ENCODE data around the gene UGT2B15. TPM values are rescaled to one million over a fixed set of nuclear protein-coding genes. Genes with fewer than 3 reads are reported as not detected.
"Not testable (repeated sequence)": the region's sequence is repeated elsewhere in the genome, so short reads cannot be mapped to it uniquely, and the experiment has no call there.

UGT2B15 gene
- total RNA-seq, 1 donor from 2014 or later, result not detected

- no peak for DNase-seq (ENCODE audit: low read depth, low spot score)
- Mint-ChIP-seq H3K4me1 (no peaks in the 10 kb centered on the region), H3K27ac (ENCODE audit: unreplicated experiment) (no peak overlapping the region), H3K9me3 (peaks cover 10% of the 10 kb centered on the region), H3K27me3 (ENCODE audit: low read depth) (no peaks in the 10 kb centered on the region), H3K36me3 (ENCODE audit: low read depth) (peaks cover 7% of the 10 kb centered on the region), H3K4me3 (no peak overlapping the region)
- TF ChIP-seq CTCF (conservative IDR thresholded peaks at IDR 0.05), result no peak
Observed at GRCh38 chr4:68673143-68673542, 2.7 kb upstream of the UGT2B15 start.

- not testable (repeated sequence) for H3K27me3 Mint-ChIP-seq (ENCODE audit: low read depth); H3K4me1 Mint-ChIP-seq; H3K9me3 Mint-ChIP-seq; DNase-seq (ENCODE audit: low read depth, low spot score); H3K36me3 Mint-ChIP-seq (ENCODE audit: low read depth); H3K27ac Mint-ChIP-seq (ENCODE audit: unreplicated experiment); H3K4me3 Mint-ChIP-seq
Observed at GRCh38 chr4:68671217-68671616, 765 bp upstream of the UGT2B15 start.

DNA sequence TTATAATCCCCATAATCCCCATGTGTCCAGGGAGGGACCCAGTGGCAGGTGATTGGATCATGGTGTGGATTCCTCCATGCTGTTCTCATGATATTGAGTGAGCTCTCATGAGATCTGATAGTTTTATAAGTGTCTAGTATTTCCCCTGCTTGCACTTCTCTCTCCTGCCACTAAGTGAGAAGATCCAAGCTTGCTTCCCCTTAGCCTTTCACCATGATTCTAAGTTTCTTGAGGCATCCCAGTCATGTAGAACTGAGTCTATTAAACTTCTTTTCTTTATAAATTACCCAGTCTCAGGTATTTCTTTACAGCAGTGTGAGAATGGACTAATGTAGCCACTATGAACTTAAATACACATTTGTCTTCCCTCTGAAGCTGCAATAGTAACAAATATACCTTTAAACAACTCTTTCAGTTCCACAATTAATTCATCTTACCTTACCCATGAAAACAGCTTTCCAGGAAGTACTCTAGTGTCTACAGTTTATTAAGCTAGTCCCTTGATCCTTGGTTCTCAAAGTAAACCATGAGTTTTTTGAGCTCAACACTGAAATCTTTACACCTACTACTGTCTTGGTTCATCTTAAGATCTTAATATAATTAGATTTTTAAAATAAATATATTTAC, 1.8 kb downstream of the UGT2B15 start:
- not testable (repeated sequence) for H3K9me3 Mint-ChIP-seq; H3K27me3 Mint-ChIP-seq (ENCODE audit: low read depth); H3K36me3 Mint-ChIP-seq (ENCODE audit: low read depth); H3K4me1 Mint-ChIP-seq; DNase-seq (ENCODE audit: low read depth, low spot score); H3K4me3 Mint-ChIP-seq; H3K27ac Mint-ChIP-seq (ENCODE audit: unreplicated experiment)

GRCh38 chr4:68667551-68667950, 2.9 kb downstream of the UGT2B15 start:
- not testable (repeated sequence) for H3K27ac Mint-ChIP-seq (ENCODE audit: unreplicated experiment); H3K9me3 Mint-ChIP-seq; H3K4me3 Mint-ChIP-seq; H3K27me3 Mint-ChIP-seq (ENCODE audit: low read depth); DNase-seq (ENCODE audit: low read depth, low spot score); H3K4me1 Mint-ChIP-seq; H3K36me3 Mint-ChIP-seq (ENCODE audit: low read depth)

GRCh38 chr4:68664721-68665120, 5.7 kb downstream of the UGT2B15 start:
- H3K9me3 Mint-ChIP-seq; H3K36me3 Mint-ChIP-seq (ENCODE audit: low read depth); H3K27me3 Mint-ChIP-seq (ENCODE audit: low read depth); H3K4me1 Mint-ChIP-seq; H3K27ac Mint-ChIP-seq (ENCODE audit: unreplicated experiment); DNase-seq (ENCODE audit: low read depth, low spot score); H3K4me3 Mint-ChIP-seq: not testable (repeated sequence)

GRCh38 chr4:68662836-68663574, 7.4 kb downstream of the UGT2B15 start:
- not testable (repeated sequence) for DNase-seq (ENCODE audit: low read depth, low spot score); H3K36me3 Mint-ChIP-seq (ENCODE audit: low read depth); H3K27me3 Mint-ChIP-seq (ENCODE audit: low read depth); H3K4me3 Mint-ChIP-seq; H3K27ac Mint-ChIP-seq (ENCODE audit: unreplicated experiment); H3K9me3 Mint-ChIP-seq; H3K4me1 Mint-ChIP-seq

- H3K4me3 Mint-ChIP-seq, result no peak overlapping the region
- H3K27ac Mint-ChIP-seq (ENCODE audit: unreplicated experiment), result no peak overlapping the region
- peaks cover 8% of the 10 kb centered on the region for H3K9me3 Mint-ChIP-seq
- no peaks in the 10 kb centered on the region for H3K36me3 Mint-ChIP-seq (ENCODE audit: low read depth)
- H3K27me3 Mint-ChIP-seq (ENCODE audit: low read depth), result no peaks in the 10 kb centered on the region
- peaks cover 7% of the 10 kb centered on the region for H3K4me1 Mint-ChIP-seq
- DNase-seq (ENCODE audit: low read depth, low spot score), result no peak
- no peak for TF ChIP-seq CTCF (conservative IDR thresholded peaks at IDR 0.05)
Observed at GRCh38 chr4:68658672-68659071, 11.8 kb downstream of the UGT2B15 start.

DNA sequence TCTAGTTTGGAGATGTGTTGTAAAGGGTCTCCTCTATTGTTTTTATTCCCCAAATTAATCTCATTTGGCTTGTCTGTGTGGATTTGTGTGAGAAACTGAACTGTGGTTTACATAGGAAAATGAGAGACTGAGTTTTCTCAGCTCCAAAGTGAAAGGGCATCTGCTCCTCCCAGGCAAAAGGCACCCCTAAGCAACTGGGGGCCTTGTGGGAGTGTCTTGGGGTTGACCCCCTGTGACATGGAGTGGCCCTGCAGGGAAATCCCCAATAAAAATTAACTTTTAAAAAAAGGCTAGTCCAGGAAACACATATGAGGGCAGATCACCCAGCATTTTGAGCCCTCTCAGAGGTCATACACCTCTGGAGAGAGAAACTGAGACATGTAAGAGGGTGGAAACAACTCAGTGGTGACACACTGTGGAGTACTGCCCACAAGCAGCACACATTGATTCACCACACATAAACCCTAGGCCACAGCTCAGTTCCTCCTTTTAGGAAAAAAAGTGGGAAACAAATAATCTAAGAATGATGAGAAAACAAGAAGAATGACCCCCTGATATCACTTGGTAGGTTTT, 13.3 kb downstream of the UGT2B15 start:
- not testable (repeated sequence) for DNase-seq (ENCODE audit: low read depth, low spot score); H3K4me3 Mint-ChIP-seq; H3K9me3 Mint-ChIP-seq; H3K36me3 Mint-ChIP-seq (ENCODE audit: low read depth); H3K27me3 Mint-ChIP-seq (ENCODE audit: low read depth); H3K4me1 Mint-ChIP-seq; H3K27ac Mint-ChIP-seq (ENCODE audit: unreplicated experiment)

- not testable (repeated sequence) for H3K9me3 Mint-ChIP-seq; H3K4me1 Mint-ChIP-seq; DNase-seq (ENCODE audit: low read depth, low spot score); H3K4me3 Mint-ChIP-seq; H3K27me3 Mint-ChIP-seq (ENCODE audit: low read depth); H3K36me3 Mint-ChIP-seq (ENCODE audit: low read depth)
- H3K27ac Mint-ChIP-seq (ENCODE audit: unreplicated experiment), result peak overlapping the region; percentile 50
Observed at GRCh38 chr4:68656445-68656973, 13.9 kb downstream of the UGT2B15 start.

All from neural crest cell (in vitro differentiated cells).